ENCODE data around the gene MARCHF3.
"Not testable (repeated sequence)": the region's sequence is repeated elsewhere in the genome, so short reads cannot be mapped to it uniquely, and the experiment has no call there.

Gene MARCHF3

DNA sequence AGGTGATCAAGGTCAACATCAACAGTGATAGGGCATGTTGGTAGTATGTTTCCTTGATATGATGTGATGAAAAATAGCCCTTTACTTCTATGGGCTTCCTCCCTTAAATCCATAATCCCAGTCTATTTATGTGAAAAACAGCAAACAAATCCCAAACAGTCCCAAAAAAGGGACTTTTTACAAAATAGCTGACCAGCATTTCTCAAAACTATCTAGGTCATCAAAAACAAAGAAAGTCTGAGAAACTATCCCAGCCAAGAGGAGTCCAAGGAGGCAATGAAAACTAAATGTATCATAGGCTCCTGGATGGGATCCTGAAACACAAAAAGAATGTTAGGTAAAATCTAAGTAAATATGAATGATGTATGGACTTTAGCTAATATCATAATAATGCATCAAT is 71.2 kb downstream of the MARCHF3 start:
- DNase-seq (no peak), ATAC-seq (replicated peaks) (no peak)
- H3K36me3 Mint-ChIP-seq = peaks cover 3 to 6% of the 10 kb centered on the region in 2 donors
- no peaks in the 10 kb centered on the region for H3K9me3 Mint-ChIP-seq
- H3K27ac Mint-ChIP-seq = no peak overlapping the region
- no peaks in the 10 kb centered on the region for H3K27me3 Mint-ChIP-seq
- H3K4me1 Mint-ChIP-seq = peaks cover 20 to 29% of the 10 kb centered on the region in 2 donors
- H3K4me3 Mint-ChIP-seq = no peak overlapping the region

DNA sequence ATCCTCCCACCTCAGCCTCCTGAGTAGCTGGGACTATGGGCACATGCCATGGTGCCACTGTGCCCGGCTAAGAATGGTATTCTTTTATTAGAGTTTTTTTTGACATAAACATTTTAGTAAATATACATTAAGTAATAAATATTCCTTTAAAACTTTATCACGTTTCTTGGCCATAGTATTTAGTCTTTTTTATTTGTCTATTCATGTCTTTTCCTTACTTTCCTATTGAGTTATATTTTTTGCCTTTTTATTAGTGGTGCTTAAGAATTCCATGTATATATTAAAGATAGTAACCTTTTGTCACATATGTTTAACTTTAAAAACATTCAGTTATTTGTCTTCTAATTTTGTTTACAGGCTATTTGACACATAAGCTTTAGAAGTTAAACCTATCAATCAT is 73.4 kb downstream of the MARCHF3 start:
- DNase-seq (no peak), ATAC-seq (replicated peaks) (no peak)
- Mint-ChIP-seq H3K9me3 (peaks cover 0 to 1% of the 10 kb centered on the region in 2 donors), H3K27ac (no peak overlapping the region), H3K4me3 (no peak overlapping the region), H3K4me1 (peaks cover 18 to 27% of the 10 kb centered on the region in 2 donors), H3K27me3 (no peaks in the 10 kb centered on the region), H3K36me3 (peaks cover 5 to 10% of the 10 kb centered on the region in 2 donors)

DNA sequence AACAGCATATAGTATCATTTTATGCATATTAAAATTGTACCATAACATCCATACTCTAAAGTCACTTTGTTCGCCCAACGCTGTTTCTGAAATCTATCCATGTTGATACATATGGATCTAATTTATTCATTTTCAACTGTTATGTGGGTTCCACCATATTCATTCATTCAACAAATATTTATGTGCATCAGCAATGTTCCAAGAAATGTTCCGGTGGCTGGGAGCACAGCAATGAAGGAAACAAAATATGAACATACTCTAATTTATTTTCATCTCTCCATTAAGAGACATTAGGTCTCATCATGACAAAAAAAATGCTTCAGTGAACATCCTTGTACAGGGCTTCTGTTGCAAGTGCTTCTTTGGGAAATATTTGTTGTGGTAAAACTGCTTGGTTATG is 75.4 kb downstream of the MARCHF3 start:
- Mint-ChIP-seq H3K4me1 (peaks cover 11% of the 10 kb centered on the region in 2 donors), H3K36me3 (peaks cover 5 to 7% of the 10 kb centered on the region in 2 donors), H3K9me3 (peaks cover 0 to 1% of the 10 kb centered on the region in 2 donors), H3K27me3 (no peaks in the 10 kb centered on the region), H3K4me3 (no peak overlapping the region), H3K27ac (peak overlapping the region; percentile 9)
- ATAC-seq (replicated peaks) (no peak), DNase-seq (no peak)

DNA sequence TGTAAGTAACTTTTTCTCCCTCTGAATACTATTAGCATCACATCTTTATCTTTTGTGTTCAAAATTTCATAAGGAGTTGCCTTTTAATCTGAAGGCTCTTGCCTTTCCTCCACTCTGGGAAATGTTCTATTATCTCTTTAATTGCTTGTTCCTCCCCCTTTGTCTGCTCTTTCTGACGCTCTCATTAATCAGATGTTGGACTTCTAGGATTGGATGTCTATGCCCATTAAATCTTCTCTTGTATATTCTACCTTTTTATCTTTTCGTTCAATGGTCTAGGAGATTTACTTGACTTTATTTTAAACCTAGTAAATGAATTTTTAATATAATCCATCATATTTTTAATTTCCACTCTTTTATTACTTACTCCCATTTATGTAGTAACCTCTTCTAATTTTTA is 76.7 kb downstream of the MARCHF3 start:
- Mint-ChIP-seq H3K4me1 (peaks cover 9 to 10% of the 10 kb centered on the region in 2 donors), H3K27me3 (no peaks in the 10 kb centered on the region), H3K27ac (no peak overlapping the region)

DNA sequence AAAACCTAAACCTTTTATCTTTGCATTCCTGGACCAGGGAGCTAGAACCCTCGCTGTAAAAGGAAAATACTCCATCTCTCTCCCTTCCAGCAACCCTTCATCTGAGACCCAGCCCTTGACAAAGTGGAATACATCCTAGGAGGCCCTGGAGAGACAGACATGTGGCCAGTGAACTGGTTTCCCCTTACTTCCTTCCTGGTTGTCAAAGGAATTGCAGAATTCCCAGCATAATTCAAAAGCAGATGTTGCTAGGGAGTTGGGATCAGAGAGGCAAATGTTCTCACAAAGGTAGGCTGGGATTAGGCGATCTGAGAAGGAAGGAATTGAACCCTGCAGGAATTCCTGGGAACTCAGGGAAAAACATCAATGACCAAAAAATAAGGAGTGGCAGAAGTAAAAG is 80.9 kb downstream of the MARCHF3 start:
- Mint-ChIP-seq H3K4me1 (peaks cover 26 to 29% of the 10 kb centered on the region in 2 donors), H3K27me3 (no peaks in the 10 kb centered on the region), H3K36me3 (peaks cover 22 to 27% of the 10 kb centered on the region in 2 donors), H3K27ac (no peak overlapping the region), H3K4me3 (no peak overlapping the region), H3K9me3 (peaks cover 0 to 4% of the 10 kb centered on the region in 2 donors)
- ATAC-seq (replicated peaks) (no peak), DNase-seq (no peak)

More for the DNA sequence above, 76.7 kb downstream of the MARCHF3 start:
- Mint-ChIP-seq H3K9me3 (peaks cover 0 to 1% of the 10 kb centered on the region in 2 donors), H3K36me3 (peaks cover 5 to 6% of the 10 kb centered on the region in 2 donors), H3K4me3 (no peak overlapping the region)
- ATAC-seq (replicated peaks) (no peak), DNase-seq (no peak)

DNA sequence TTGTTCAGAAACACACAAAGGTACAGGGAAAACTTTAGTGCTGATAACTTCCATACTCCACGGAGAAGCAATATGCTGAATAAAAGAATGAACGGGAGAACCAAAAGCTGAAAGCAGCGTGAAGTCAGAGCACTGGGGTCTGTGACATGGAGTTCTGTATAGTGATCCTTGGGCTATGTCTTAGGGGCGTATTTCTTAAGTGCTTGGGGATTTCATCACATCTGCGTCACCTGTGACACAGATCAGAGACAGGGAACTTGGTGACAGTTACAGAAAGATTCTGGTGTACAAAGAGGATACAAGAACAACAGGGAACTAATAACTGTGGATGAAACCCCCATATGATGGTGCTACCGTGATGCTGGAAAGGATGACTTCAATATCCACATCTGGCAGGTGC is 81.9 kb downstream of the MARCHF3 start:
- no peak for DNase-seq
- Mint-ChIP-seq H3K9me3 (peaks cover 0 to 4% of the 10 kb centered on the region in 2 donors), H3K27me3 (no peaks in the 10 kb centered on the region), H3K4me1 (peaks cover 31 to 32% of the 10 kb centered on the region in 2 donors), H3K36me3 (peaks cover 25 to 32% of the 10 kb centered on the region in 2 donors), H3K27ac (peak overlapping the region; percentile 7), H3K4me3 (no peak overlapping the region)
- ATAC-seq (replicated peaks) = no peak

DNA sequence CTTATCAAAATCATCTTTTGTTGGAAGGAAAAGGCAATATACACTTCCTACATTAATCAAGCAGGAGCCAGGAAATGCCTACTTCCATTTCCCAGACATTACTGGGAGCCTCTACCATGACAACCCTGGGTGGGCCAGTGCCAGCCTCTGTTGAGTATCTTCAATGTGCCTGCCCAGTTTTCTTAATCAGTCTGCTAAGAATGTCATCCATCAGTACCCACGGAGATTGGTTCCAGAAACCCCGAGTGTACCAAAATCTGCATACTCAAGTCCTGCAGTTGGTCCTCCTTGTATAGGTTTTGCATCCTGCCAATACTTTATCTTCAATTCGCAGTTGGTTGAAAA is 82.4 kb downstream of the MARCHF3 start:
- Mint-ChIP-seq H3K36me3 (peaks cover 25 to 32% of the 10 kb centered on the region in 2 donors), H3K27me3 (no peaks in the 10 kb centered on the region), H3K4me3 (no peak overlapping the region), H3K27ac (peak overlapping the region; percentile 6), H3K9me3 (peaks cover 0 to 4% of the 10 kb centered on the region in 2 donors), H3K4me1 (peaks cover 31 to 32% of the 10 kb centered on the region in 2 donors)
- ATAC-seq (replicated peaks) (peak; percentile 38 to 41), DNase-seq (no peak)

DNA sequence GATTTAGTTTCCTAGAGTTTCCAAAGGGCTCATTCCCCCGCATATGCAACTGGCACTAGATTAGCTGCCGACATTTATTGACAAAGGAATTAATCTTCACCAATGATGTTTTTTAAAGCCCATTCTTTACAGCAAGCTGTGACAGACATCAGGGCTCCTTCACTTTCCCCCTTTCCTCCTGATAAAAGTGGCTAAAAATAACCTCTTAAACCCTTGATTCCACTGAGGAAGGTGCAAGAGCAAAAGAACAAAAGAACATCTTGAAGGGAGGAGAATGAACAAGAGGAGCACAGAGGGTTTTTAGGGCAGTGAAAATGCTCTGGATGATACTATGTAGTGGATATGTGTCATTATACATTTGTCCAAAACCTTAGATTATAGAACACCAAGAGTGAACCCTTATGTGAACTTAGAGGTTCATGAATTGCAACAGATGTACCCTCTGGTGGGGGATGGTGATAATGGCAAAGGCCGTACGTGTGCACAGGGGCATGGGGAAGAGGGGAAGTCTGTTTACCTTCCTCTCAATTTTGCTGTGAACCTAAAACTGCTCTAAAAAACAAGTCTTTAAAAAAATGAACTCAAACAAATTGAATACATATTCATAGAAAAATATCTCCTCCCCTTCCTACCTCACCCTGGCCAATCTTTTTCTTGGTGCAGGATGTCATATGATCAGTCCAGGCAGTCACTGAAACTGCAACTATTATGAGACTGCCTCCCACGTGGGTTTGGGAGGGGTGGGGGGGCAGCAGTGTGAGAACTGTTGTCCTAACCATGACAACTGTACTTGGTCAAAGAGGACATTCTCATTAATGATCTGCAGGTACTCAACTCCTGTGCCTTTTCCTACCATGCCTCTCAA is 83.0 kb downstream of the MARCHF3 start:
- Mint-ChIP-seq H3K27me3 (no peaks in the 10 kb centered on the region), H3K4me3 (no peak overlapping the region), H3K4me1 (peaks cover 27 to 29% of the 10 kb centered on the region in 2 donors), H3K9me3 (peaks cover 0 to 3% of the 10 kb centered on the region in 2 donors), H3K36me3 (peaks cover 23 to 29% of the 10 kb centered on the region in 2 donors), H3K27ac (peak overlapping the region; percentile 39)
- ATAC-seq (replicated peaks) (peak; percentile 76 to 84), DNase-seq (no peak)

DNA sequence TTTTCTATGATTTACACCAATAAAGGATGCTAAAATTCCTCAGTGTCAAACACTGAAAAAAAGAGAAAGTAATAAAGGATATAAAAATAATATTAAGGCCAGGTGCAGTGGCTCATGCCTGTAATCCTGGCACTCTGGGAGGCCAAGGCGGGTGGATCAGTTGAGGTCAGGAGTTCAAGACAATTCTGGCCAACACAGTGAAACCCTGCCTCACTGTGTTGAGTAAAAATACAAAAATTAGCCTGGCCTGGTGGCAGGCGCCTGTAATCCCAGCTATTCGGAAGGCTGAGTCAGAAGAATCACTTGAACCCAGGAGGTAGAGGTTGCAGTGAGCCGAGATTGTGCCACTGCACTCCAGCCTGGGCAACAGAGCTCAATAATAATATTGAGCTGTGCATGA is 87.5 kb downstream of the MARCHF3 start:
- not testable (repeated sequence) for H3K27ac Mint-ChIP-seq; H3K9me3 Mint-ChIP-seq; DNase-seq; H3K4me3 Mint-ChIP-seq; ATAC-seq (replicated peaks); H3K27me3 Mint-ChIP-seq
- peaks cover 19 to 23% of the 10 kb centered on the region in 2 donors for H3K36me3 Mint-ChIP-seq
- peaks cover 28 to 48% of the 10 kb centered on the region in 2 donors for H3K4me1 Mint-ChIP-seq

DNA sequence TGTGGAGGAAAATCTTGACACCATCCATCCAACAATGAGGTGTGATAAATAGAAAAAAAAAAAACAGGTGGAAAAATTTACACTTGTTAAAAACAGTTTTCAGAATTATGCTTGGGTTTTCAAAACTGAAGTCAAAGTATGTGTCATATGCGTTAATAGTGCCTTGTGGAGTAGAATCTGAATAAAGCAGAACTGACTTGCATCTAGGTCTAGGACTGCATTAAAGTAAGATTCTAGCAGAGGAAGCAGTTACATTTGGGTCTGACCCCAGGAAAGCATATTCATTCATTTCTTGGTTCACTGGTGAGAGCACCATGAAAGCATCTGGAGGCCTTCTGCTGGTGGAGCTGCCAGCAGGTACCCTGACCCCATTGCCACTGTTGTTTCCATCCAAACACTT is 89.0 kb downstream of the MARCHF3 start:
- Mint-ChIP-seq H3K27me3 (no peaks in the 10 kb centered on the region), H3K36me3 (peaks cover 16 to 20% of the 10 kb centered on the region in 2 donors), H3K9me3 (peaks cover 0 to 1% of the 10 kb centered on the region in 2 donors), H3K27ac (peak overlapping the region; percentile 56), H3K4me3 (peak overlapping the region in 1 of 2 donors; percentile 35), H3K4me1 (peaks cover 29 to 58% of the 10 kb centered on the region in 2 donors)
- DNase-seq = no peak
- ATAC-seq (replicated peaks) = peak; percentile 60 to 75

DNA sequence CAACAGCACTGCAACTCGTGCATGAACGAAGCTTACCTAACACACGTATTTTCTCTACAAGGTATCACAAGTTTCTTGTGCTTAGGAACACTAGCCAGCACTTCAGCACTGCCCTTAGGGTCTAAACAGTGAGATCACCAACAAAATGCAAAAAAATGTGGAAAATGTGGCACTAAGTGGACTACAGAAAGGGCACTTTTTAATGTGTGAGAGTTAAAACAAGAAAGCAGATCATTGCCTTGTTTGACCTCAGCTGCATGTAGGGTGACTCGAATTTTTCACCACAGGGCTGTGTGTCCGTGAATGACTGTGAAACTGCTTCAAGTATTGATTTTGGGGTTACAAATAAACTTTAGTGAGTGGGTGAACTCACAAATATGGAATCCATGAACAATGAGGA is 90.5 kb downstream of the MARCHF3 start:
- DNase-seq (no peak), ATAC-seq (replicated peaks) (no peak)
- no peaks in the 10 kb centered on the region for H3K9me3 Mint-ChIP-seq
- H3K27me3 Mint-ChIP-seq = no peaks in the 10 kb centered on the region
- H3K4me3 Mint-ChIP-seq = no peak overlapping the region
- peaks cover 20 to 46% of the 10 kb centered on the region in 2 donors for H3K4me1 Mint-ChIP-seq
- peaks cover 7 to 9% of the 10 kb centered on the region in 2 donors for H3K36me3 Mint-ChIP-seq
- no peak overlapping the region for H3K27ac Mint-ChIP-seq

DNA sequence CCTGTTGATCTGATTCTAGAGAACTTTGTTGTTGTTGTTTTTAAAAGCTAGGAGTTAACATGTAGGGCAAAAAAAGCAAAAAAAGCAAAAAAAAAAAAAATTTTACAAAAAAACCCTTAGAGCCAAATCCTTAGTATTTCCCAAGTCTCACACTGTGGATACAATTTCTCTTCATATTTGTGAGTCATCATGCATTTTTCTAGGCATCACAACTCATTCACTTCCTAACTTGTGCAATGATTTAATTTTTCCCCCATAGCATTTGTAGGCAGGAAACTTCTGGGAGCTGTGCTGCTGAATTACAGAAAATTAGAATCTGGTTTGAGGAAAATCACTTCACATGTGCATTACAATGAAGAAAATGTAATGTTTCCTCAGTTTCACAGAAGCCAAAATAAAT is 91.9 kb downstream of the MARCHF3 start:
- Mint-ChIP-seq H3K27me3 (no peaks in the 10 kb centered on the region), H3K9me3 (no peaks in the 10 kb centered on the region), H3K4me3 (no peak overlapping the region), H3K36me3 (peaks cover 2 to 9% of the 10 kb centered on the region in 2 donors), H3K4me1 (peaks cover 17 to 44% of the 10 kb centered on the region in 2 donors), H3K27ac (no peak overlapping the region)
- ATAC-seq (replicated peaks) (no peak), DNase-seq (no peak)

DNA sequence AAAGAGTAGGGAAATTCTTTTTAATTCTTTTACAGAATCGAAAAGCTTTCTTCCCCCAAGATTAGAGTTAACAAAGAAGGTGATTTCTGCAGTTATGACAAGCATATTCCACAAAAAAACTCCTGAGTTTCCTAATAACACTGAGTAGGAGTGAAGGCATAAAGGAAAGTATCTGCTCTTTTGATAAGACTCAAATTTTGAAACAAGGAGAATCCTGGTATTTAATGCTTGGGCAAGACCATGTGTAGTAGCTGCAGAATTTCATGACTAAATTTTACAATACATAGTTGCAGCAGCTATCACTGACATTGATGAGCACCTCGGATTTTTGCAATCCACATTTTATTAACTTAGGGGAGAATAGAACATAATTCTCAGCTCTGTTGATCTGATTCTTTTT is 92.6 kb downstream of the MARCHF3 start:
- H3K27me3 Mint-ChIP-seq = no peaks in the 10 kb centered on the region
- H3K4me1 Mint-ChIP-seq = peaks cover 17 to 47% of the 10 kb centered on the region in 2 donors
- no peak for ATAC-seq (replicated peaks)
- no peaks in the 10 kb centered on the region for H3K9me3 Mint-ChIP-seq
- no peak overlapping the region for H3K27ac Mint-ChIP-seq
- DNase-seq = no peak
- H3K4me3 Mint-ChIP-seq = no peak overlapping the region
- H3K36me3 Mint-ChIP-seq = peaks cover 2 to 9% of the 10 kb centered on the region in 2 donors

DNA sequence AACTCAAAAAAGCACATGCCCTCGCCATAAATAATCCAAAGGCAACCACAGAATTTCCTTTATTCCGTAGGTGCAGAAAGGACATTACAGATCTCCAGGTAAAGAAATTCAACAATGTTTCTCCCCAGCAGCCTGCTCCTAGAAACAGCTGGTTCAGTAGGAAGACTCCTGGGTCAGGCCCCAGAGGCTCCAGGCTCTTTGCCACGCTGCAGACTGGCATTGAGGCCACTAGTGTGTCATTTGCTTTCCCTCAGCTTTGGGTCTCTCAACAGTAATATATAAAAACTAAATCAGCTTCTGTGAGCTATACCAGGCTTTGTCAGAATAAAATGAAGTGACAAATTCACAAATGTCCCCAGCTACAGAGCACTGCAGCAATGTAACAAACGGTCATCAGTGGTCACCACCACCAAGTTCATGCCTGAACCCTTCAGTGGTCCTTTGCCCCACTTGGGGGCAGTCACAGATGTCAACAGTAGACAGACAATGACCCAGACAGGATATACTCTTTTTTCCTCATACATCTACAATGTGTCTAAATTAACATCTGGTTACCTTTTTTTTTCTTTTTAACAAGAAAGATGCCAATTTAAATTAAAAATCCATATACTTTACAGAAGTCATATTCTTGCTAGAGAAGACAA is 93.5 kb downstream of the MARCHF3 start:
- Mint-ChIP-seq H3K9me3 (no peaks in the 10 kb centered on the region), H3K36me3 (peaks cover 5 to 13% of the 10 kb centered on the region in 2 donors), H3K4me3 (no peak overlapping the region), H3K27me3 (no peaks in the 10 kb centered on the region), H3K4me1 (peaks cover 20 to 53% of the 10 kb centered on the region in 2 donors), H3K27ac (peak overlapping the region; percentile 14)
- DNase-seq (no peak), ATAC-seq (replicated peaks) (no peak)

Measured in stimulated activated naive B cell treated with anti-CD40 and anti-IgM and Interleukin-4, amounts not matched to agents 10 μg/mL and 1 μg/mL and 100 μg/mL, for 72 hours (primary cell).